ENCODE measurements around the gene HDC. TPM values are rescaled to one million over a fixed set of nuclear protein-coding genes. Genes with fewer than 3 reads are reported as not detected.

HDC gene
- polyA plus RNA-seq, 1 experiment = not detected

GRCh38 chr15:50224606-50225005, 40.9 kb downstream of the HDC start:
- TF ChIP-seq CTCF (IDR thresholded peaks at IDR 0.05; ENCODE audit: low read depth, low read length) = no peak
- Histone ChIP-seq H3K27ac (ENCODE audit: low read depth, low read length) (no peak overlapping the region), H3K27me3 (ENCODE audit: control insufficient read depth, insufficient read depth, low read length) (peaks cover 4% of the 10 kb centered on the region), H3K9me3 (ENCODE audit: control insufficient read depth, insufficient read depth, low read length) (no peaks in the 10 kb centered on the region), H3K4me3 (ENCODE audit: low read depth, low read length) (no peak overlapping the region)
- ChIA-PET CTCF (no interaction called here), POLR2A (no interaction called here)
- DNase-seq (ENCODE audit: low read depth, low spot score) = no peak

- ChIA-PET CTCF (no interaction called here), POLR2A (no interaction called here)
- H3K9me3 ChIP-seq (ENCODE audit: control insufficient read depth, insufficient read depth, low read length) = no peaks in the 10 kb centered on the region
- H3K4me3 ChIP-seq (ENCODE audit: low read depth, low read length) = no peak overlapping the region
- DNase-seq (ENCODE audit: low read depth, low spot score) = no peak
- no peak overlapping the region for H3K27ac ChIP-seq (ENCODE audit: low read depth, low read length)
- H3K27me3 ChIP-seq (ENCODE audit: control insufficient read depth, insufficient read depth, low read length) = peaks cover 4% of the 10 kb centered on the region
- TF ChIP-seq CTCF (IDR thresholded peaks at IDR 0.05; ENCODE audit: low read depth, low read length) = no peak
Observed at GRCh38 chr15:50222181-50222580, 43.3 kb downstream of the HDC start.

GRCh38 chr15:50219820-50220219, 45.7 kb downstream of the HDC start:
- Histone ChIP-seq H3K27ac (ENCODE audit: low read depth, low read length) (no peak overlapping the region), H3K9me3 (ENCODE audit: control insufficient read depth, insufficient read depth, low read length) (no peaks in the 10 kb centered on the region), H3K4me3 (ENCODE audit: low read depth, low read length) (no peak overlapping the region), H3K27me3 (ENCODE audit: control insufficient read depth, insufficient read depth, low read length) (peaks cover 4% of the 10 kb centered on the region)
- DNase-seq (ENCODE audit: low read depth, low spot score) = no peak
- no peak for TF ChIP-seq CTCF (IDR thresholded peaks at IDR 0.05; ENCODE audit: low read depth, low read length)
- POLR2A ChIA-PET = no interaction called here
- CTCF ChIA-PET = no interaction called here

- no peak for TF ChIP-seq CTCF (IDR thresholded peaks at IDR 0.05; ENCODE audit: low read depth, low read length)
Observed at GRCh38 chr15:50218691-50219090, 46.8 kb downstream of the HDC start.

GRCh38 chr15:50218291-50218690, 47.2 kb downstream of the HDC start:
- ChIA-PET CTCF (no interaction called here), POLR2A (interaction anchor here (0.7 kb wide), 1 partner anchor 135 kb away, joined by 11 read pairs; no protein-coding TSS in a partner anchor)
- no peak for DNase-seq (ENCODE audit: low read depth, low spot score)
- peaks cover 6% of the 10 kb centered on the region for H3K27me3 ChIP-seq (ENCODE audit: control insufficient read depth, insufficient read depth, low read length)
- no peak overlapping the region for H3K27ac ChIP-seq (ENCODE audit: low read depth, low read length)
- no peaks in the 10 kb centered on the region for H3K9me3 ChIP-seq (ENCODE audit: control insufficient read depth, insufficient read depth, low read length)
- H3K4me3 ChIP-seq (ENCODE audit: low read depth, low read length) = no peak overlapping the region
- TF ChIP-seq CTCF (IDR thresholded peaks at IDR 0.05; ENCODE audit: low read depth, low read length) = no peak

More at GRCh38 chr15:50218691-50219090, 46.8 kb downstream of the HDC start:
- H3K27me3 ChIP-seq (ENCODE audit: control insufficient read depth, insufficient read depth, low read length) = peaks cover 6% of the 10 kb centered on the region
- no peak for DNase-seq (ENCODE audit: low read depth, low spot score)
- CTCF ChIA-PET = no interaction called here
- H3K9me3 ChIP-seq (ENCODE audit: control insufficient read depth, insufficient read depth, low read length) = no peaks in the 10 kb centered on the region
- no peak overlapping the region for H3K27ac ChIP-seq (ENCODE audit: low read depth, low read length)
- POLR2A ChIA-PET = no interaction called here
- H3K4me3 ChIP-seq (ENCODE audit: low read depth, low read length) = no peak overlapping the region

Measured in AG04450 (cell line).